ENCODE measurements around the gene PSMC3IP. TPM values are rescaled to one million over a fixed set of nuclear protein-coding genes. Genes with fewer than 3 reads are reported as not detected.

The PSMC3IP gene
- total and polyA plus RNA-seq, 2 donors (not counting 3 experiments of a cell fraction or from before 2014, with no cell fraction given) = 5.9 to 19.3 TPM

DNA sequence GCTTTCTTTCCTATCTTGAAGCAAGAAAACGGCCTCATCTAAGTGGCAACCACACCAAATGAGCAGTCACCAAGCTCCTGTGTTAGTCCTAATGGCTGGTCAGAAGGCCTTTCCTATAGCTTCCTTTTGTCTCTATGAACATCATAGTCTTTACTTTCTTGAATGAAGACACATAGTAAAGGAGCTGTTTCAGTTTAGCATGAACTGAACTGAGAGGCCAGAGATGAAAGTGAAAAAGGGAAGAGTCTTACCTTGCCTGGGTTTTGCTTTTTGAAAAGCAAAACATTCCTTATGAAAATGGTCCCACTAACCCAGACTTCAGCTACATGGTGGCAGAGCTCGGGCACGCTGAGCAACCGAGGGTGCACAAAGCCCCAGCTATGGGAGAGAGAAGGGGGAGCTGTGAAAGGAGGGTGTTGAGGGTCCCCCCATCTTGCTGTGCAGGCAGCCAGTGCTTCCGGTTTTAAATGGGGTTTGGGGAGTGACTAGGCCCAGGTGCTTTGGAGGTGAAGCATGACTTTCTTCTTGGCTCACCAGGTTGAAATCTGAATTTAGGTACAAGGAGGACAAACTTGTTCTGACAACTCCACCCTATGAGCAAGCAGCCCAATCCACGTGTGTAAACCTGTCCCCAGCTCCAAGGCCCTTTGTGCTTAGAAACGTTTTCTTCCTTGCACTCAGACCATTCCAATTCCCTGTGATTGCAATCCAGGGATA is 9.1 kb upstream of the PSMC3IP start:
- POLR2A ChIA-PET = no interaction called here
- Histone ChIP-seq H3K36me3 (ENCODE audit: control insufficient read depth in 2 of 2, extremely low read depth in 1 of 2, insufficient read depth in 2 of 2, low read length in 2 of 2) (peaks cover 17 to 44% of the 10 kb centered on the region in 2 experiments), H3K4me3 (replicated peaks in 1 of 3; ENCODE audit: insufficient read depth in 1 of 3, low read depth in 1 of 3, low read length in 3 of 3) (no peak overlapping the region), H3K27me3 (ENCODE audit: control insufficient read depth in 2 of 2, insufficient read depth in 2 of 2, low read length in 2 of 2) (no peaks in the 10 kb centered on the region), H3K4me1 (ENCODE audit: control insufficient read depth, extremely low read depth, insufficient read depth, low read length) (no peaks in the 10 kb centered on the region), H3K27ac (ENCODE audit: insufficient read depth, low read depth, low read length) (no peak overlapping the region), H3K9me3 (replicated peaks; ENCODE audit: control insufficient read depth, insufficient read depth, low read length) (no peaks in the 10 kb centered on the region), H2AFZ (ENCODE audit: low read depth, low read length) (no peak overlapping the region), H3K9ac (replicated peaks; ENCODE audit: extremely low read depth, insufficient read depth, low read length) (no peak overlapping the region), H4K20me1 (replicated peaks; ENCODE audit: control insufficient read depth, extremely low read depth, insufficient read depth, low read length) (no peaks in the 10 kb centered on the region), H3K4me2 (ENCODE audit: insufficient read depth, low read length) (no peak overlapping the region), H3K9me1 (replicated peaks; ENCODE audit: control insufficient read depth, extremely low read depth, insufficient read depth, low read length) (no peaks in the 10 kb centered on the region), H3K79me2 (ENCODE audit: control insufficient read depth, insufficient read depth, low read length) (no peaks in the 10 kb centered on the region)
- CTCF ChIA-PET = interaction anchor here (0.9 to 3.2 kb wide), 5 partner anchors 9 to 177 kb away, joined by 3 to 29 read pairs (median 5); partner anchors contain the start of genes PSMC3IP, RETREG3 and TUBG1
- TF ChIP-seq POLR2AphosphoS5 (IDR thresholded peaks at IDR 0.05; ENCODE audit: insufficient read depth, low read depth, low read length) (no peak), MYC (IDR thresholded peaks at IDR 0.05; ENCODE audit: low read depth, low read length) (no peak), GATA2 (IDR thresholded peaks at IDR 0.05; ENCODE audit: insufficient read depth, insufficient read length, low read depth, low read length) (no peak), FOS (IDR thresholded peaks at IDR 0.05; ENCODE audit: borderline replicate concordance, insufficient read depth, low read length) (no peak), EZH2 (IDR thresholded peaks at IDR 0.05; ENCODE audit: borderline replicate concordance, low read depth, low read length, severe bottlenecking) (no peak), JUN (IDR thresholded peaks at IDR 0.05; ENCODE audit: borderline replicate concordance, insufficient read depth, insufficient read length, low read depth) (no peak), POLR2A (IDR thresholded peaks at IDR 0.05; ENCODE audit: low read depth, low read length) (no peak)
- TF ChIP-seq, protein P1, sequence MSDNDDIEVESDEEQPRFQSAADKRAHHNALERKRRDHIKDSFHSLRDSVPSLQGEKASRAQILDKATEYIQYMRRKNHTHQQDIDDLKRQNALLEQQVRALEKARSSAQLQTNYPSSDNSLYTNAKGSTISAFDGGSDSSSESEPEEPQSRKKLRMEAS (IDR thresholded peaks at IDR 0.05; ENCODE audit: insufficient read depth, insufficient read length) = no peak
- TF ChIP-seq, protein P2, sequence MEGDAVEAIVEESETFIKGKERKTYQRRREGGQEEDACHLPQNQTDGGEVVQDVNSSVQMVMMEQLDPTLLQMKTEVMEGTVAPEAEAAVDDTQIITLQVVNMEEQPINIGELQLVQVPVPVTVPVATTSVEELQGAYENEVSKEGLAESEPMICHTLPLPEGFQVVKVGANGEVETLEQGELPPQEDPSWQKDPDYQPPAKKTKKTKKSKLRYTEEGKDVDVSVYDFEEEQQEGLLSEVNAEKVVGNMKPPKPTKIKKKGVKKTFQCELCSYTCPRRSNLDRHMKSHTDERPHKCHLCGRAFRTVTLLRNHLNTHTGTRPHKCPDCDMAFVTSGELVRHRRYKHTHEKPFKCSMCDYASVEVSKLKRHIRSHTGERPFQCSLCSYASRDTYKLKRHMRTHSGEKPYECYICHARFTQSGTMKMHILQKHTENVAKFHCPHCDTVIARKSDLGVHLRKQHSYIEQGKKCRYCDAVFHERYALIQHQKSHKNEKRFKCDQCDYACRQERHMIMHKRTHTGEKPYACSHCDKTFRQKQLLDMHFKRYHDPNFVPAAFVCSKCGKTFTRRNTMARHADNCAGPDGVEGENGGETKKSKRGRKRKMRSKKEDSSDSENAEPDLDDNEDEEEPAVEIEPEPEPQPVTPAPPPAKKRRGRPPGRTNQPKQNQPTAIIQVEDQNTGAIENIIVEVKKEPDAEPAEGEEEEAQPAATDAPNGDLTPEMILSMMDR (IDR thresholded peaks at IDR 0.05; ENCODE audit: extremely low read depth in 1 of 2, insufficient read depth in 1 of 2, low read depth in 1 of 2, low read length in 2 of 2) = no peak
- DNase-seq (ENCODE audit: low read depth, low spot score) (no peak), FAIRE-seq (no peak)
- intact Hi-C loops (cut with micrococcal nuclease) (no loop called here), dilution Hi-C loops (cut with MboI; ENCODE audit: extremely low pct_ligation_motif_present, low sequenced_read_pairs) (no loop called here)
- BruUV-seq (replicated peaks) = no TSS peak

Measured in endothelial cell of umbilical vein (primary cell).